Measurements from ENCODE around the gene DZANK1. TPM values are rescaled to one million over a fixed set of nuclear protein-coding genes. Genes with fewer than 3 reads are reported as not detected.
A peak's percentile ranks its signal among the peaks of the same experiment; 100 is the strongest.
"Not testable (repeated sequence)": the region's sequence is repeated elsewhere in the genome, so short reads cannot be mapped to it uniquely, and the experiment has no call there.

DZANK1 gene
- 1.2 and 3.3 TPM in 2 replicates for total RNA-seq

DNA sequence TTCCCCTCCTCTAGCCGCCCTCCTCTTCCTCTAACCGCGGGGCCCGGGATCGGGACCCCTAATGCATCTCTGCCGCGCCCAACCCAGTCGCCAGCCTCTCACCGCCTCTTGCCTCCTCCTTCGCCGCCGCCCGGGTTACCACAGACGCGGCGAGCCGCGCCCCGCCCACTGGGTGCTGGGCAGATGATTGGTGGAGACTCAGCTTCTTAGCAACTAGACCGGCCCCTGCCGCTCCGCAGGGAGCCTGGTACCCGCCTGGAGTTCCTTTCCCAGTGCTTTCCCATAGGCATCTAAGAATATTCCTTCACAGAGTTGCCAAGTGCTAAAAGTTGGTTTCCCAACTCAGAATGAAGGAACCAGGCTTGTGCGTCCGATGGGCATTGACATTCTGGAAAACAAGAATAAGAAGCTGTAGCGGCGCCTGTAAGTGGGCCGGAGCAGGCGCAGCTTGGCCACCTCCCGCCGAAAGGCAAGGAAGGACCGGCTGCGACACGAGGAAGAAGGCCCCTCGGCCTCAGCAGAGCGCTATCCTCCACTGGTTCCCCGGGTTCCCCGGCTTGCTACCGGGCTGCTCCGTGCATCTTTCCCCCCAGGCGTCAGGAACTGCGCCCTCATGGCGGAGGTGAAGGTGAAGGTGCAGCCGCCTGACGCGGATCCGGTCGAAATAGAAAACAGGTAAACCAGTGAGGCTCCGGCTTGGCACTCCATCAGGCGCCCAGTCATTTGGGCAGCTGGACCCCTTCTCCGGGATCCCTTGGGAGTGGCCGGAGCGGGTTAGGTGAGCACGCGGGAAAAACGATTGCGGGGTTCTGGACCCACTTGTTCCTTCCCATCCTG, at the start of gene DZANK1, which contains the start of gene POLR3F:
DZANK1 (minus strand) TSS at position 137 of the 837 bp plus-strand sequence. CDS start 1,672 bp downstream, outside the sequence.
POLR3F (plus strand) TSS at position 497 of the 837 bp plus-strand sequence; CDS start at position 614, 117 bp downstream.
- DNase-seq (ENCODE audit: low read depth), result peak; percentile 90

DNA sequence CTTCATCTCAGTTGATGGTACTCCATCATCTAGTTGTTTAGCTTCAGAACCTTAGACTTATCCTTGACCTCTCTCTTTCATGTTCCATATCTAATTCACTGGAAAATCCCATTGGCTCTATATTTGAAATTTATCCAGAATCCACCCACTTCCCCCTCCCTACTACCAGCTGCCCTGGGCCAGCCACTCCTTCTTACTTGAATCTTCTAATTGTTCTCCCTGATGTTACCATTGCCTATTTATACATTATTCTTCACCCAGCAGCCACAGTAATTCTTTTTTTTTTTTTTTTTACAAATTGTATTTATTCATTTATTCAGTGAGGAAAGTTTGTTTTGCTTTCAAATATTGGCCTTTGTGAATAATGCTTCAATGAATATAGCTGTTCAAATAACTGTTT, 49.1 kb upstream of the DZANK1 start:
- DNase-seq (ENCODE audit: low read depth), result no peak

DNA sequence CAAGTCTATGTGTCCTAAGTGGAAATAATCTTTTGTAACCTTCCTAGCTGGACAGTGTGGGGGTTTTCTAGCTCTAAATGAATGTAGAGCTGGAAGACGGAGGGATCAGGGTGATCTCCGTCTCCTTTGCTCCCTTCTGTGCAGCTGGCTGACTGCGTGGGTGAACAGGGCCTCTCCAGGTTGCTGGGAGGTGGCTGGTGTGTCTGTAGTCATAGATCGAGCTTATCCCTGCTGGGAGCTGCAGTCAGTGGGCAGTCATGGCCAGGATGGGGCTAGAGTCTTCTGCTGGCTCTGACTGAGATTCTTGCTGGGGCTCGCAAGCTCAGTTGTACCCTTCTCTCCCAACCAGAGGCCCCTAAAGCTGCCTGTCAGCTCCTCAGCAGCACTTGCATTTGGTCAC, 47.3 kb upstream of the DZANK1 start:
- DNase-seq (ENCODE audit: low read depth), result no peak

- no peak for DNase-seq (ENCODE audit: low read depth)
These were observed 46.4 kb upstream of the DZANK1 start for GRCh38 chr20:18513208-18513607.

- DNase-seq (ENCODE audit: low read depth), result no peak
These were observed 44.7 kb upstream of the DZANK1 start for GRCh38 chr20:18511571-18511970.

- peak; percentile 96 for DNase-seq (ENCODE audit: low read depth)
These were observed 40.7 kb upstream of the DZANK1 start, which contains the start of gene SEC23B for GRCh38 chr20:18507218-18508191. TSS of gene SEC23B (plus strand) at chr20:18507940. CDS start at chr20:18510836, 2,896 bp downstream.

DNA sequence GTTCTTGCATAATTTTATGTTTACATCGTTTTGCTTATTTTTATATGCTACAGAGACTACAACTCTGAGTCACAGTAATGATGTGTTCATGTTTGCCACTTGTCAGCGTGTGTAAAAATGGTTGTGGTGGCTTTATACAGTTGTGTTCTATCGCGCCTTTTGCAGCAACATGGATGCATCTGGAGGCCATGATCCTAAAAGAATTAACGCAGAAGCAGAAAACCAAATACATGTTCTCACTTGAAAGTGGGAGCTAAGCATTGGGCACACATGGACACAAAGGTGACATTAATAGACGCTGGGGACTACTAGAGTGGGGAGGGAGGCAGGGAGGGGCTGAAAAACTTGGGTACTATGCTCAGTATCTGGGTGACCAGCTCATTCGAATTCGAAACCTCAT, 39.9 kb upstream of the DZANK1 start:
- DNase-seq (ENCODE audit: low read depth), result no peak

- peak; percentile 23 for DNase-seq (ENCODE audit: low read depth)
These were observed 37.7 kb upstream of the DZANK1 start for GRCh38 chr20:18504479-18505060.

GRCh38 chr20:18501672-18502071, 34.8 kb upstream of the DZANK1 start:
- not testable (repeated sequence) for DNase-seq (ENCODE audit: low read depth)

DNA sequence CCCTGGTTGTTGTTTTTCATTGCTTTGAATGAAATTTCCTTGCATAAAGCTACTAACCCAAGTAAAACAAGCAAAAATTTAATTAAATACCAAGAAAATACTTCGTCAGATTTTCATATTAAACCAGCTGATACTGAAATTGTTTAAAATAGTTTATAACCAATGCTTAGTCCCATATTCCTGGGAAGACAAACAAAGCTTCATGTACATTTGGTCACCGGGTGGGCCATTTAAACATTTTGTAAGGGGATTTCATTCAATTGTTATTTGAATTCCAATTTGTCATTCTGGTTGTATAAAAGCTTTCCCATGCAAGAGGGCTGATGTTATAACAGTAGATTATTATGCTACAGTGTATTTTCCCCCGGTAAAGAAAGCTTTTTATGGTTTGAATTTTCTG, 30.8 kb upstream of the DZANK1 start:
- no peak for DNase-seq (ENCODE audit: low read depth)

- DNase-seq (ENCODE audit: low read depth), result peak; percentile 59
These were observed 30.1 kb upstream of the DZANK1 start, which contains the start of gene RBBP9 for GRCh38 chr20:18496740-18497592. TSS of gene RBBP9 (minus strand) at chr20:18497225. CDS start at chr20:18497167, 58 bp downstream.

GRCh38 chr20:18496042-18496441, 29.2 kb upstream of the DZANK1 start:
- DNase-seq (ENCODE audit: low read depth), result no peak

DNA sequence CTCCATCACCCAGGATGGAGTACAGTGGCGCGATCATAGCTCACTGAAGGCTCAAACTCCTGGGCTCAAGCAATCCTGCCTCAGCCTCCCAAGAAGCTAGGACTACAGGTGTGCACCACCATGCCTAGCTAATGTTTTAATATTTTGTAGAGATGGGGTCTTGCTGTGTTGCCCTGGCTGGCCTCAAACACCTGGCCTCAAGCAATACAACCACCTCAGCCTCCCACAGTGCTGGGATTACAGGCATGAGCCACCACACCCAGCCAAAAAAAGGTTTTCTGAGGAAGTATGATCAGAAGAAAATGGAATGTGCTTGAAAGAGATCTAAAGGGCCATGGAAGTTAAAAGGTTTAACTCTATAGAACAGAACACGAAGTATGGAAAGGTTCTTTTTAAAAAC, 21.5 kb upstream of the DZANK1 start:
- no peak for DNase-seq (ENCODE audit: low read depth)

GRCh38 chr20:18481596-18481995, 14.8 kb upstream of the DZANK1 start:
- DNase-seq (ENCODE audit: low read depth), result no peak

DNA sequence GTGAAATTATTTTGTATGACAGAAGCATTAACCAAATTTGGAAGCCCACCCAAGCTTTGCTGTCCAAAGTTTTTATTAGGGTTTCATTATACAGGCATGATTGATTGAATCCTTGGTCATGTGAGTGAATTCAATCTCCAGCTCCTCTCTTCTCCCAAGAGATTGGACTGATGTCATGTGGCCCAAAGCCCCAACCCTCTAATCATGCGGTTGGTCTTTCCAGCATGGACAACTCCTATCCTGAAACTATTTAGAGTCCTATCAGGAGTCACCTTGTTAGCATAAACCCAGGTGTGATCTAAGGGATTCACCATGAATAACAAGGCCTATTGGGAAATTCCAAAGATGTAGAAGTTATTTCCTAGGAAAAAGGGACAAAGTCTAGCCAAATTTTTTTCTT, 11.0 kb upstream of the DZANK1 start:
- DNase-seq (ENCODE audit: low read depth), result no peak

DNA sequence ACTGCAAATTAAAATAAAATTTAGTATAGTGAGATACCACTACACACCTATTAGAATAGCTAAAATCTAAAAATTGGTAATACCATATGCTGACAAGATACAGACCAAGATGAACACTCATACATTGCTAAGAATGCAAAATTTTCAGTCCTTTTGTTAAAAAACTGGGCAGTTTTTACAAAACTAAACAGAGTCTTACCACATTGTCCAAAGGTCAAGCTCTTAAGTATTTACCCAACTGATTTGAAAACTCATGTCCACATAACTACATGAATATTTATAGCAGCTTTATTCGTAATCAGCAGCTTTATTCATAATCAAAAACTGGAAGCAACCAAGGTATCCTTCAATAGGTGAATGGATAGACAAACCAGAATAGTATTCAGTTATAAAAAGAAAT, 10.4 kb upstream of the DZANK1 start:
- DNase-seq (ENCODE audit: low read depth), result no peak

DNA sequence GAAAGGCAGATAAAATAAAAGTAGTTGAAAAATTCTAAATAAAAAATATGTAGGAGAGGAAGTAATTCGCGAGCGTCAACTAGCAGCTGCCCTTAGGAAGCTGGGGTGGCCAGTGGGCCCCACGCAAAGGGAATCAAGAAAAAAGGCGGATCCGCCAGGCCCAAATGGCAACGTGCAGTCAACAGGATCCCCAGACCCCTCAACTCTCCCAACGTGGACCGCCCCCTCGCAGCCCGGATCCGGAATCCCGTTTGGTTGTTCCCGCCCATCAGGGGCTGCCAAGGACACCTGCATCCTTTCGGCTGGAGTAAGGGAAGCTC, 296 bp downstream of the DZANK1 start:
- no peak for DNase-seq (ENCODE audit: low read depth)

GRCh38 chr20:18465536-18466200, 1.2 kb downstream of the DZANK1 start:
- peak; percentile 68 for DNase-seq (ENCODE audit: low read depth)

- DNase-seq (ENCODE audit: low read depth), result no peak
These were observed 10.2 kb downstream of the DZANK1 start for GRCh38 chr20:18456600-18456999.

- DNase-seq (ENCODE audit: low read depth), result no peak
These were observed 22.9 kb downstream of the DZANK1 start for GRCh38 chr20:18443886-18444285.
